Measurements from ENCODE around the gene MTG2.
"Not testable (repeated sequence)": the region's sequence is repeated elsewhere in the genome, so short reads cannot be mapped to it uniquely, and the experiment has no call there.

The MTG2 gene

DNA sequence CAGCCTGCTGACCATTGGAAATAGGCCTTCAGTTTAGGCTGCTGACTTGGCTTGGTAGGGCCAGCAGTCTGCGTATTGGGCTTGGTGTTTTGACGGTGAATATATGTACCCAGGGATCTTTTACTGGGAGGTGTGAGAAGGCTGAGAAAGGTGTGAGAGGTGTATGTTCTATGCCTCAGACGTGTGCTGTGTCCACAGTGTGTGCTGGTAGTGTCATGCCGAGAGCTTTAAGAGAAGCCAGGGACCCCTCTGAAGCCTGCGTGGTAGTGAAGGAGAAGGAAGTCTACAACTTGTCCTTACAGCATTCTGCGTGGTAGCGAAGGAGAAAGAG is 37.2 kb upstream of the MTG2 start:
- no peak for DNase-seq (ENCODE audit: low spot score)
- TF ChIP-seq, protein P1, sequence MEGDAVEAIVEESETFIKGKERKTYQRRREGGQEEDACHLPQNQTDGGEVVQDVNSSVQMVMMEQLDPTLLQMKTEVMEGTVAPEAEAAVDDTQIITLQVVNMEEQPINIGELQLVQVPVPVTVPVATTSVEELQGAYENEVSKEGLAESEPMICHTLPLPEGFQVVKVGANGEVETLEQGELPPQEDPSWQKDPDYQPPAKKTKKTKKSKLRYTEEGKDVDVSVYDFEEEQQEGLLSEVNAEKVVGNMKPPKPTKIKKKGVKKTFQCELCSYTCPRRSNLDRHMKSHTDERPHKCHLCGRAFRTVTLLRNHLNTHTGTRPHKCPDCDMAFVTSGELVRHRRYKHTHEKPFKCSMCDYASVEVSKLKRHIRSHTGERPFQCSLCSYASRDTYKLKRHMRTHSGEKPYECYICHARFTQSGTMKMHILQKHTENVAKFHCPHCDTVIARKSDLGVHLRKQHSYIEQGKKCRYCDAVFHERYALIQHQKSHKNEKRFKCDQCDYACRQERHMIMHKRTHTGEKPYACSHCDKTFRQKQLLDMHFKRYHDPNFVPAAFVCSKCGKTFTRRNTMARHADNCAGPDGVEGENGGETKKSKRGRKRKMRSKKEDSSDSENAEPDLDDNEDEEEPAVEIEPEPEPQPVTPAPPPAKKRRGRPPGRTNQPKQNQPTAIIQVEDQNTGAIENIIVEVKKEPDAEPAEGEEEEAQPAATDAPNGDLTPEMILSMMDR (IDR thresholded peaks at IDR 0.05; ENCODE audit: extremely low read depth, insufficient read depth, missing control alignments) = no peak
- in situ Hi-C loops (cut with MboI; ENCODE audit: low pct_unique_long_range_greater_than_20kb, low sequenced_read_pairs, unreplicated experiment) = loop anchor here (10.0 kb wide), 1 partner anchor 121 kb away; no protein-coding TSS in a partner anchor

- in situ Hi-C loops (cut with MboI; ENCODE audit: low pct_unique_long_range_greater_than_20kb, low sequenced_read_pairs, unreplicated experiment) = loop anchor here (10.0 kb wide), 1 partner anchor 121 kb away; no protein-coding TSS in a partner anchor
- no peak for DNase-seq (ENCODE audit: low spot score)
- TF ChIP-seq, protein P1 (IDR thresholded peaks at IDR 0.05; ENCODE audit: extremely low read depth, insufficient read depth, missing control alignments) = no peak
Observed at GRCh38 chr20:62146019-62146755, 36.6 kb upstream of the MTG2 start.

DNA sequence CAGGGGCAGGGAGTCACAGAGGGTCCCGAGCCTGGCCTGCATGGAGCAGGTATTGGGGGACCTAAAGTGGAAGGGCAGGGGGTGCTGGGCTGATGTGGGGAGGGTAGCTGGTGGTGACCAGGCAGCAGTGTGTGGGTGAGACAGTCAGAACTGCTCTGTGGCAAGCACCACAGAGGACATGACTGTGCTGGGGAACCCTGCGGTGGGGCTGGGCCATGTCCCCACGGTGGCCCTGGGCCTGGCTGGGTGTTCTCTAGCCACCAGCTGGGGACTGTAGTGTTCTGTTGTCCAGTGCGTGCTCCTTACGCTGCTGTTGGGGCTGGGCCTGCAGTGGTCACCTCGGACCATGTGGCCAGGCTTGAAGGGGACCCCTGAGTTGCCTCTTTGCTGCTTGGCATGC is 35.7 kb upstream of the MTG2 start:
- in situ Hi-C loops (cut with MboI; ENCODE audit: low pct_unique_long_range_greater_than_20kb, low sequenced_read_pairs, unreplicated experiment) = loop anchor here (10.0 kb wide), 1 partner anchor 122 kb away; no protein-coding TSS in a partner anchor
- TF ChIP-seq, protein P1 (IDR thresholded peaks at IDR 0.05; ENCODE audit: extremely low read depth, insufficient read depth, missing control alignments) = no peak
- DNase-seq (ENCODE audit: low spot score) = no peak

DNA sequence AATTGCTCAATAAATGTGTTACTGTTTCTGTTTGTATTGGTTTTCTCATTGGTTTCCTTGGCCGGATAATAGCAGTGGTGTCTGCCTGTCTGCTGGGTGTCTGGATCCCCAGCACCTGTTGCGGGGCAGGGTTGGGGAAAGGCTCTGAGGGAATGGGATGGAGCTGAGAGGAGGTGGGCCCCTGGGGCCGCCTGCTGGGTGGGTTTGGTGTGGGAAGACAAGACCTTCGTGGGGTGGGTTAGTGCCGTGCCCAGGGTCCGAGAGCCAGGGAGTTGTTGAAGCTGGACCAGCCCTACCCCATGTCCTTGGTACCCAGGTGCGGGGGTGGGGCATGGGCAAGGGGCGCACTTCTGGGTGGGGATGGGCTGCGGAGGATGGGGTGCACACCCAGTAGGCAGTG is 35.3 kb upstream of the MTG2 start:
- no peak for DNase-seq (ENCODE audit: low spot score)
- TF ChIP-seq, protein P1 (IDR thresholded peaks at IDR 0.05; ENCODE audit: extremely low read depth, insufficient read depth, missing control alignments) = no peak
- in situ Hi-C loops (cut with MboI; ENCODE audit: low pct_unique_long_range_greater_than_20kb, low sequenced_read_pairs, unreplicated experiment) = loop anchor here (10.0 kb wide), 1 partner anchor 123 kb away; no protein-coding TSS in a partner anchor

- in situ Hi-C loops (cut with MboI; ENCODE audit: low pct_unique_long_range_greater_than_20kb, low sequenced_read_pairs, unreplicated experiment) = loop anchor here (10.0 kb wide), 1 partner anchor 124 kb away; no protein-coding TSS in a partner anchor
- DNase-seq (ENCODE audit: low spot score) = not testable (repeated sequence)
Observed at GRCh38 chr20:62148383-62148782, 34.4 kb upstream of the MTG2 start.

GRCh38 chr20:62148908-62149314 is 33.9 kb upstream of the MTG2 start:
- no peak for DNase-seq (ENCODE audit: low spot score)
- in situ Hi-C loops (cut with MboI; ENCODE audit: low pct_unique_long_range_greater_than_20kb, low sequenced_read_pairs, unreplicated experiment) = loop anchor here (10.0 kb wide), 1 partner anchor 124 kb away; no protein-coding TSS in a partner anchor
- TF ChIP-seq, protein P1 (IDR thresholded peaks at IDR 0.05; ENCODE audit: extremely low read depth, insufficient read depth, missing control alignments) = no peak

DNA sequence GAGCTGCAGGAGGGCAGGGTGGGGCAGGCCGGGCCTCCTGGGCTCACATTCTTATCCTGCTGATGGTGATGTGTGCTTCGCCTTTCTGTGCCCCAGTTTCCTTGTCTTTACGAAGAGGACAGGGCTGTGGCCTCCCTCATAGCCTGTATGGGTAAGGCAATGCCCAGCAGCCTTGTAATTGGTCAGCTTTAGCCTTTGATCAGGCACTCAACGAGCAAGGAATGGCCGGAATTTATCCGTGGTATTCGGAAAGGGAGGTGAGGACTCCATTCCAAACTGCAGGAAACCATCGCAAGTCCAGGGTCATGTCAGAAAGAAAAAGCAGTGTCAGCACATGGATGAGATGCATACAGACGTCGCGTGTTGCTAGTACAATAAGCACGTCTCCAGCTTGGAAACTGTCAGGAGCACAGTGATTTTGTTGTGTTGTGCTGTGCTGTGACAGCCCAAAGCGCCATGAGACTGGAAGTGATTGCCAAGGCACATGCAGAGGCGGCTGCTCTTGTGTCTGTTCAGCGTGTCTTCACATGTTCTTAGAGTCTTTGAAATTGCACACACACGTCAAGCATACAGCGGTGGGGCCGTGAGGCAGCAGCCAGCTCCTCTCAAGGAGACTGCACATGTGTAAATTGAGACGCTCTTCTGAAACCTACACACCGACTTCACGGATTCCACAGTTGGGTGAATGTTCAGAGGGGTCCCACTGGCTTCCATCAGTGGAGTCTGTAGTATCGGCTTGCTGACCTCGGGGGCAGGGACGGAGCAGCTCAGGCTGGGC is 33.1 kb upstream of the MTG2 start:
- TF ChIP-seq, protein P1 (IDR thresholded peaks at IDR 0.05; ENCODE audit: extremely low read depth, insufficient read depth, missing control alignments) = no peak
- no peak for DNase-seq (ENCODE audit: low spot score)
- in situ Hi-C loops (cut with MboI; ENCODE audit: low pct_unique_long_range_greater_than_20kb, low sequenced_read_pairs, unreplicated experiment) = loop anchor here (10.0 kb wide), 1 partner anchor 125 kb away; no protein-coding TSS in a partner anchor

Data from GM13977 (cell line).